A172 (cell line): Measurements from ENCODE around the gene NAT9. TPM values are rescaled to one million over a fixed set of nuclear protein-coding genes. Genes with fewer than 3 reads are reported as not detected.

Experiments
- DNase-seq: peaks from one replicate; pipeline ENCODE4 v3.0.0-alpha.2; 2015; ENCODE audit warnings: low spot score
- total RNA-seq: library from RNA; depleted of rRNA; stranded (reverse); fragments of >200 nt; shearing (Covaris generic); gene quantifications from 2 replicates; pipeline ENCODE4 v1.2.3, GENCODE V29; 2014; rRNA removed

NAT9 gene, protein sequence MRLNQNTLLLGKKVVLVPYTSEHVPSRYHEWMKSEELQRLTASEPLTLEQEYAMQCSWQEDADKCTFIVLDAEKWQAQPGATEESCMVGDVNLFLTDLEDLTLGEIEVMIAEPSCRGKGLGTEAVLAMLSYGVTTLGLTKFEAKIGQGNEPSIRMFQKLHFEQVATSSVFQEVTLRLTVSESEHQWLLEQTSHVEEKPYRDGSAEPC
- total RNA-seq = 22.8 and 32.5 TPM in 2 replicates

DNA sequence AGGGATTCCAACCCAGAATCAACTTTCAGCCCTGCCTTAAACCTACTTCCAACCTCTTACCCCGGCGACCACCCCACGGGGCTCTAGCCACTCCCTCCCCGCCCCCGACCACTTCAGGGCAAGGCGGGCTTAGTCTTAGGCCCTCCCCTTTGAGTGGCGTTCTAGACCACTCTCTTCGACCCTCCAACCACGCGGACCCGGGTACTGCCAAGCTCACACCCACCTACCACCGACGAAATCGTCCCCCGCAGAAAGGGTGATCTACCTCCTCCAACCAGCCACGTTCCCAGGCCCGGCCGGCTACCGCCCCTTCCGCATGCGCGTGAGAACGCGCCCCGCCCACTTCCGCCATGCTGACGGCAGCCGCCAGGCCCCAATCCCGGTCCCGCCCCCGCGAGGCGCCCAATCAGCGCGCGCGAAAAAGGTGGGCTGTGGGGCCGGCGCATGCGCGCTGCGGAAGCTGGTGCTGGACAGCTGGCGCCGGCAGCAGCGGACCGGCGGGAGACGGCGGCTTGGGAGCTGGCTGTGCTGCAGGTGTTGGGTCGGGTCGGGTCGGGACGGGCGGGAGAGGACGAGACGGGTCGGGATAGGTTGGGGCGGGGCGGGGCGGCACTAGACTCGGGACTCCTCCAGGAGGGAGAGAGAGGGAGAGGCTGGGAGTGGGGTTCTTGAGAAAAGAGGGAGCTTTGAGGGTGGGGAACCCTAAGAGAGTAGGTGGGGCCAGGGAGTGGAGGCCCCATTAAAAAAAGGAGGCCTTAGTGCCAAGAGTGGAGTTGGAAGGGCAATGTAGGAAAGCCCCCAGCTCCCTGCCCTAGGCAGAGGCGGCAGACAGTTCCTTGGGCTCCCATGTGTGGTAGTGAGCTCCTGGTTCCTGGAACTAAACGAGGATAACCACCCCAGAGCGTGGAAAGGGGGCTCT, at the start of gene NAT9:
NAT9 (minus strand) TSS at position 302 of the 919 bp plus-strand sequence. CDS start 647 bp downstream, outside the sequence.
- DNase-seq = peak; percentile 91

DNA sequence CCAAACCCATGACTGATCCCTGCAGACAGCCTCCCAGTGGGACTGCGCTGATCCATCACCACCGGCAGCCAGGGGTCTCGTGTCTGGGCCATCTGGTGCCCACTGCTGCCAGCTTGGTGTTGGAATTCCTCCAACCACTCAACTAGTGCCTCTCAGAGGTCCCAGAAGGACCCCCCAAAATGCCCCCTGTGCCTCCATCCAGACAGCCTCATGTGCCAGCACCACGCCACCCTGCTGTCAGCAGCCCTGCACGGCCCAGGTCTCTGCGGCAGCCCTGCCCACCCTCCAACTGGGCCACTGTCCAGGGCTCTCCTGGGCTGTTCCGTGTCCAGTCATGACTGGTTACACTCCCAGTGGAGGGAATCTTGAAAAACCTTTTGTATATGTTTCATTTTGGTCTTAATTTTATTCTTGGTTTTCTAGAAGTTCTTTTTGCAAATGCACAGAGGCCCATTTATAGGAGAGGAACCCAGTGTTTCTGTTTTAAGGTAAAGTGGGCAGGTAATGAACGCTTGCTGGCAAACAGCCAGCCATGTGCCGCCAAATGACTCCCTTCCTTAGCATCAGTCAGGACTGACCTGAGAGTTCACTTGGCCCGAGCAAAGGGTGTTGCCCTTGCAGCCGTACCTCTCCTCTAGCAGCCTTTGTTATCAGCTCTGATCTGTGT, 48.9 kb upstream of the NAT9 start:
- no peak for DNase-seq

DNA sequence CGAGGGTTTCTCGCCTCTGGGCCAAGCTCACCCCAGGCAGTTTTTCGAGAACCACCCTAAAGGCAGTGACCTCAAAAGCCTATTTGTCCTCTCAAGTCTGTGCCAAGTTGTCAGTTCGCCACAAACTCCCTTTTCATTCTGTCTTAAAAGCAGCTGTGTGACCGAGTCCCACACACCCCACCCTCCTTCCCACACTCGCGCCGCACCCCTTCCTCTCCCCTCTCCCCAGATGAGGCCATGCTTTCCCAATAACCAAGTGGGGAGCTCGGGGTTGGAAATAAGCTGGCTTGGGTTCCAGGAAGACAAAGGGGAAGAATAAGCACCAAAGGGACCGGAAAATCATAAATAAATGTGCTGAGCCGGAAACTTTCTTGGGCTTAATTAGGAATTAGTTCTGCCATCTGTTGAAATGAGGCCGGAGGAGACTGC, 46.8 kb upstream of the NAT9 start:
- no peak for DNase-seq

DNA sequence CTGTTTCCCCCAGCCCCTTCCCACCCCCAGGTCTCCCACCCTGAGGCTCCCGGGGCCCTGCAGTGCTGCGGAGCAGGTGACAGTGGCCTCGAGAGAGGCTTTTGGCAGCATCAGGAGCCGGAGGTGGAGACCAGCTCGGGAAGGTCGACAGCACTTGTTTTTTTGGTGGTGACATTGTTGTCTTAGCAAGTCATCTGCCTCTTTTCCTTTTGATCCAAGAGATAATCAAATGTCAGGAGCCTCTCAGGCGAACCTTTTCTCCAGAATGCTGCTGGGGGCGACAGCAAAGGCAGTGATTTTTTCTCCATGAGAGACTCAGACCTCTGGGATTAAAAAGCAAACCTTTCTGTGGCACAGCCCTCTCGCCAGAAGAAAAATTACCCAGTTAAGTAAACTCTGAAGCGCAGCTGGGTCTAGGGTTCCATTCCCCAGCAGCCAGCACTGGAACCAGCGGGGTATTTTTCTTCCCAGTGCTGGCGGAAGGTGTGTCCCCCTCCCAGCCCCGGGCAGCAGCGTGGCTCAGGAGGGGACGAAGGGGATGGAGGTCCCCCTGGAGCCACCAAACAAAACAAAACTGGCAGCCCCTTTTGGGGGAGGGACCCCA, 46.3 kb upstream of the NAT9 start:
- no peak for DNase-seq

GRCh38 chr17:74821655-74822334, 45.6 kb upstream of the NAT9 start:
- DNase-seq = no peak

DNA sequence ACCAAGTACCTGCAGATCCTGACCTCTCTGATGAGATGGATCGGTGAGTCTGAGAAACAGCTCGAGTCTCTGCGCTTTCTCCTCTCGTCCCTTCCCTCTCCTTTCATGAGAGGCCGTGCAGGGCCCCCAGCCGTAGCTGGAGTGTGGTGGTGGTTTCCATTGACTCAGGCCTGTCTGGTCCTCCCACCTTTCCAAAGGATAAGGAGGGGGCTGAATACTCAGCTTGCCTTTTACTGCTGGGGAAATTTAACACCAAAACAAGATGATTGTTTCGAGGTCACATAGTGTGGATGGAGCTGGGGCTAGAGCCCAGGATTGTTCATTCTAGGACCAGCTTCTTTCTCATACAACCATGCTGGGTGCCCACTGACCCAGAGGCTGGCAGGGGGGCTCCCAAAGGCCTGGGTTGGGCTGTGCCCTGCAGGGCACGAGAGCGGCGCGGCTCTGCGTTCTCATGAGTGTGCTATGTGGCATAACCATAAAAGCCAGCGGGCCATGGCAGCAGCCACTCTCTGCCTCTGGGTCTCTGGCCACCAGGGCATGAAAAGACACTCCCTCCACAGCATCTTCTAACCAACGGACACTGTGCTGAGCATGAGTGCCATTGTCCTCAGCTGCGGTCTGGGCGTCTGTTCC, 43.8 kb upstream of the NAT9 start:
- no peak for DNase-seq

- no peak for DNase-seq
These were observed 42.3 kb upstream of the NAT9 start for GRCh38 chr17:74818291-74818938.

DNA sequence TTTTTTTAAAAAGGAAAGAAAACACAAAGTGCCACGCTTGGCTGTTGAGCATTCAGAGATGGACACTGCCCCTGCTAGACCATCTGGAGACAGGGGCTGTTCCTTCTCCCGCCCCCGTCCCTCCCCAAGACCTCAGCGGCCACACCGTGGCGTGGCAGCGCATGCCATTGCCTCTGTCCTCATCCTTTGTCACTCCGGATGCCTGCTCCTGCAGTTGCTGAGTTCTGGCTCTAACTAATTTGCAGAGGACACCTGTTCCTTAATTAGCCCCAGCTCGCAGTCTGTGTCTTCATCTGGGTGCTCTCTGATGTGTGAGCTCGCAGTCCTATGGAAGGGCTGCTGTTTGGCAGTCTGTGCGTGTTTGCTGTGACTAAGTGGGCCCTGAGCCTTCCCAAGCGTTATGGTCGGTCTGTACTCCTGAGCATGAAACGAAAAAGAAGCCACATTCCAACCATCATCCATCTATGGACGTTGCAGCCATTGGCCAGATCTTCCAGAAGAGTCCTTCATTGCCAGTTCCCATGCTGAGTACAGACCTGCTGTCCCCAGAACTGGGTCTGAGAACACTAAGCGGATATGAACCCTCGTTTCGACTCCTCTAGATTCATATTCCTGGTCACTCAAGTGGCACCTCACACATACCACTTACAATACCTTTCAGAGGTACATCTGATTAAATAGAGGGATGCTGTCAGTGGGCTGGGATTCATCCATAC, 40.9 kb upstream of the NAT9 start:
- DNase-seq = no peak

- DNase-seq = no peak
These were observed 39.6 kb upstream of the NAT9 start for GRCh38 chr17:74815550-74816370.

DNA sequence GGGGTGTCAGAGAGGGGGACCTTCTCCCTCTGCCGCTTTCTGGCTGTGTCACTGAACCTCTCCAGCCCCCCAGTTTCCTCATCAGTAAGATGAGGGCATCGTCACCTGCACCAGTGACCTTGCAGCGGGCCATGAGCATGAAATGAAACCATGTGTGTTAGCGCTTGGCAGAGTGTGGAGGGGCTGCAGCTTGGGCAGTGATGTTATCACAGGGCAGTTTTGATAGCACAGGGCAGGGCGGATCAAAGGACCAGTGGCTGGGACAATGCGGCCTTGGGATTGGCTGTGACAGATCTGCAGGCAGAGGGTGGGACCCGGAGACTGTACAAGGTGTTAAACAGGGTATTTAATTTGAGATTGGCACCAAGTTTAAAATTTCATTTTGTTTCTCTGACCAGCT, 38.9 kb upstream of the NAT9 start:
- DNase-seq = no peak

- no peak for DNase-seq
These were observed 38.3 kb upstream of the NAT9 start for GRCh38 chr17:74814453-74814852.

- no peak for DNase-seq
These were observed 36.2 kb upstream of the NAT9 start for GRCh38 chr17:74812109-74813009.

DNA sequence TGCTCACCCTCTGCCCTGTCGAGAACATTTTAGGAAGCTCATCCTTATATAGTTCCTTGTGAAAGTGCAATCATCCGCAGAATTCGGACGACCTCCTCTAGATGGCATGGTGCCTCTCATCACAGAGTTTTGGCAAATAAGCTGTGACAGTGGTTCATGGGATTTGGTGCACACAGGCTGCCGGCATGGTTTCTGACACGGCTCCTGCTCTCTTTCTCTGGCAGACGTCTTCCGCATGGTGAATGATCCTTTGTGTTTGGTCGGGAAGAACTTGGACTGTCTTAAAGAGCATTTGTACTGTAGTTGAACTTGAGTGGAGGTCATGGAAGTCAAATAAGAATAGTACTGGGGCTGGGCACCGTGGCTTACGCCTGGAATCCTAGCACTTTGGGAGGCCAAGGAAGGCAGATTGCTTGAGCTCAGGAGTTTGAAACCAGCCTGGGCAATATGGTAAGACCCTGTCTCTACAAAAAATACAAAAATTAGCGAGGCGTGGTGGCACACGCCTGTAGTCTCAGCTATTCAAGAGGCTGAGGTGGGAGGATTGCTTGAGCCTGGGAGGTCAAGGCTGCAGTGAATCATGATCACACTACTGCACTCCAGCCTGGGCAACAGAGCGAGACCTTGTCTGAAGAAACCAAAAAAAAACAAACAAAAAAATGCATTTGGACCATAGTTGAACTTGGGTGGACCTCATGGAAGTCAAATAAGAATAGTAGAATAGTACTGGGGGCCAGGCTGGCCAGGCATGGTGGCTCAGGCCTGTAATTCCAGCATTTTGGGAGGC, 34.7 kb upstream of the NAT9 start:
- no peak for DNase-seq

DNA sequence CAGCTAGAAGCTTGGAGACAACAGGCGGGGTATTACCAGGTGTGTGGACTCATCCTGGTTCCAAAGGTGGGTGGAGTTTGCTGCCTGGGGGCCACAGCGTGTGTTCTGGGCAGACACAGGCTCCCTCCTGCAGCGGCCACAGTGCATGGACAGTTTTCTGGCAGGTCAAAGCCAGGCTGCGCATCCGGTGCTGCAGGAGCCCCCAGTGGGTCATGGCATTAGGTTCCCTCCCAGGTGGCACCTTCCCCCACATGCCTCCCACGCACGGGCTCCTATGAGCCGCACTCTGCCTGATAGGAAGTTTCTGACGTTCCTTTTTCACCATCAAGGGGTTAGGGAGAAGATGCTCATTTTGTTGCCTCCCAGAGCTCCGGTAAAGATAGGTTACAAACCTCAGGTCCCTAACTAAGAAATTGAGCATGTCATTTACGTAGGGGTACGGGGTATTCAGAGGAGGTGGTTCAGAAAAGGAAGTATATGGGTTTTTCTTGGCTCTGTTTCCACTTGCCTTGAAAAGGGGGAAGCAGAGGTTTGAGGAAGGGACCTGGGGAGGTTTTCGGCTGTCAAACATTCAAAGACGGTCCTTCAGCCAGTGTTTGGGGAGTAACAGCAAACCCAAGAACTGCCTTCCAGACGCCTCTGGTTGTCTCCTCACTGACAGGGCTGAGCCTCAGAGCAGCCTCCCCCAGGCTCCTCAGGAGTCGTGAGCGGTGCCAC, 32.7 kb upstream of the NAT9 start:
- no peak for DNase-seq

DNA sequence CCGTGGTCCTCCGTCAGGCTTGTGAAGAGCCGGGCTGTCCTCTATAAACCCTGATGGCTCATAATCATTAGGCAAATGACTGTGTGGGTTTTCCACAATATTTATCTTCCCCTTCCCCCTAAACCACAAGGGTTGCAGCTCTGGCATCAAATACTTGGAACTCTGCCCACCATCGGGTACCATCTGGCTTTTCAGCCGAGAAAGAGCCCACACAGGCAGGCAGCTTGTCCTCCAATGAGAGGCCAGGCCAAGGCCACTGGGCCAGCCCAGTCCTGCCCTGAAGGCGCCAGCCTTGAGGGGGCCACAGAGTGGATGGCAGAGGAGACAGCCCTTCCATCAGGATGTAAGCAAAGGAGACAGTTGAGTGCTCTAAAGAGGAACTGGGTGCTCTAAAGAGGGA, 31.8 kb upstream of the NAT9 start:
- DNase-seq = no peak

DNA sequence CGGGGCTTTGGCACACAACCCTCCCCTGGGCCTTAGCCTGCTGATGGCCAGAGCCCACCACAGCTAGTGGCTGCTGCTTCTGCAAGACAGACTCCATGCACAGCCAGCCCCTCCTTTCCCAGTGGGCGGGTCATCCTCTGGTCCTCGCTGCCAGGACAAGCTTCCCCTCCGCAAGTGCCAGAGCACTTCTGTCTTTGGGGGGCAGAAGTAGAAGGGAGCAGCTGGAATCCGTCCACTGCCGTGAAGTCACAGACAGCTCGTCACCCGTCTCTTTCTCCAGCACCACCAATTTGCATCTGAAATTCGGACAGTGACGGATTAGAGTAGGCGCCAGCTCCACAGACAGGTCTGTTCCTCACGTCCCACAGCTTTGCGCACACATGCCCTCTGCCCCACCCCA, 31.3 kb upstream of the NAT9 start:
- no peak for DNase-seq
